ENCODE results near the gene CDH2. TPM values are rescaled to one million over a fixed set of nuclear protein-coding genes. Genes with fewer than 3 reads are reported as not detected.
A peak's percentile ranks its signal among the peaks of the same experiment; 100 is the strongest.

CDH2 gene
- polyA plus RNA-seq, 1 donor (not counting 4 experiments of a cell fraction or from before 2014, with no cell fraction given), result 0.46 TPM

- no peaks in the 10 kb centered on the region for H3K27me3 ChIP-seq (ENCODE audit: control insufficient read depth, extremely low read depth, insufficient read depth, low read length)
- H3K4me1 ChIP-seq (ENCODE audit: control insufficient read depth, extremely low read depth, insufficient read depth, low read length), result peaks cover 4% of the 10 kb centered on the region
- H3K9me3 ChIP-seq (ENCODE audit: control insufficient read depth, low read depth, low read length), result no peaks in the 10 kb centered on the region
- H3K27ac ChIP-seq (ENCODE audit: control insufficient read depth, insufficient read depth, low read length), result no peak overlapping the region
- H4K20me1 ChIP-seq (ENCODE audit: control insufficient read depth, extremely low read depth, insufficient read depth, low read length), result no peaks in the 10 kb centered on the region
- H3K4me2 ChIP-seq (ENCODE audit: control insufficient read depth, extremely low read depth, insufficient read depth, low read depth, low read length), result no peak overlapping the region
- H3K9me1 ChIP-seq (ENCODE audit: control insufficient read depth, extremely low read depth, insufficient read depth, low read length), result no peaks in the 10 kb centered on the region
- no peaks in the 10 kb centered on the region for H3K79me2 ChIP-seq (ENCODE audit: control insufficient read depth, insufficient read depth, low read length)
- DNase-seq (ENCODE audit: low read depth, low spot score) (no peak), FAIRE-seq (no peak)
- H3K9ac ChIP-seq (ENCODE audit: control insufficient read depth, extremely low read depth, insufficient read depth, low read length), result no peak overlapping the region
- no peak for TF ChIP-seq EZH2 (IDR thresholded peaks at IDR 0.05; ENCODE audit: low read length)
- TF ChIP-seq, protein P1, sequence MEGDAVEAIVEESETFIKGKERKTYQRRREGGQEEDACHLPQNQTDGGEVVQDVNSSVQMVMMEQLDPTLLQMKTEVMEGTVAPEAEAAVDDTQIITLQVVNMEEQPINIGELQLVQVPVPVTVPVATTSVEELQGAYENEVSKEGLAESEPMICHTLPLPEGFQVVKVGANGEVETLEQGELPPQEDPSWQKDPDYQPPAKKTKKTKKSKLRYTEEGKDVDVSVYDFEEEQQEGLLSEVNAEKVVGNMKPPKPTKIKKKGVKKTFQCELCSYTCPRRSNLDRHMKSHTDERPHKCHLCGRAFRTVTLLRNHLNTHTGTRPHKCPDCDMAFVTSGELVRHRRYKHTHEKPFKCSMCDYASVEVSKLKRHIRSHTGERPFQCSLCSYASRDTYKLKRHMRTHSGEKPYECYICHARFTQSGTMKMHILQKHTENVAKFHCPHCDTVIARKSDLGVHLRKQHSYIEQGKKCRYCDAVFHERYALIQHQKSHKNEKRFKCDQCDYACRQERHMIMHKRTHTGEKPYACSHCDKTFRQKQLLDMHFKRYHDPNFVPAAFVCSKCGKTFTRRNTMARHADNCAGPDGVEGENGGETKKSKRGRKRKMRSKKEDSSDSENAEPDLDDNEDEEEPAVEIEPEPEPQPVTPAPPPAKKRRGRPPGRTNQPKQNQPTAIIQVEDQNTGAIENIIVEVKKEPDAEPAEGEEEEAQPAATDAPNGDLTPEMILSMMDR (optimal IDR thresholded peaks at IDR 0.05 in 1 of 3, IDR thresholded peaks at IDR 0.05 in 1 of 3, conservative IDR thresholded peaks at IDR 0.05 in 1 of 3; ENCODE audit: extremely low read depth in 1 of 3, insufficient read depth in 2 of 3, low read length in 3 of 3), result no peak
- peak overlapping the region; percentile 56 for H2AFZ ChIP-seq (ENCODE audit: control insufficient read depth, low read length)
- no peak overlapping the region for H3K4me3 ChIP-seq (ENCODE audit: control insufficient read depth in 2 of 3, extremely low read depth in 1 of 3, insufficient read depth in 2 of 3, low read depth in 1 of 3, low read length in 3 of 3)
- dilution Hi-C loops (cut with MboI; ENCODE audit: extremely low pct_ligation_motif_present, low sequenced_read_pairs), result no loop called here
- H3K36me3 ChIP-seq (ENCODE audit: control insufficient read depth in 2 of 2, extremely low read depth in 1 of 2, insufficient read depth in 2 of 2, low read length in 2 of 2), result no peaks in the 10 kb centered on the region
These were observed 113.6 kb downstream of the CDH2 start for GRCh38 chr18:28063271-28063761.

GRCh38 chr18:28062443-28062842 is 114.5 kb downstream of the CDH2 start:
- no peak overlapping the region for H3K27ac ChIP-seq (ENCODE audit: control insufficient read depth, insufficient read depth, low read length)
- no peaks in the 10 kb centered on the region for H3K79me2 ChIP-seq (ENCODE audit: control insufficient read depth, insufficient read depth, low read length)
- no peak for FAIRE-seq
- no peaks in the 10 kb centered on the region for H3K9me3 ChIP-seq (ENCODE audit: control insufficient read depth, low read depth, low read length)
- H3K9ac ChIP-seq (ENCODE audit: control insufficient read depth, extremely low read depth, insufficient read depth, low read length), result no peak overlapping the region
- H3K27me3 ChIP-seq (ENCODE audit: control insufficient read depth, extremely low read depth, insufficient read depth, low read length), result no peaks in the 10 kb centered on the region
- no peak overlapping the region for H3K4me3 ChIP-seq (ENCODE audit: control insufficient read depth in 2 of 3, extremely low read depth in 1 of 3, insufficient read depth in 2 of 3, low read depth in 1 of 3, low read length in 3 of 3)
- DNase-seq (ENCODE audit: low read depth, low spot score), result no peak
- H4K20me1 ChIP-seq (ENCODE audit: control insufficient read depth, extremely low read depth, insufficient read depth, low read length), result no peaks in the 10 kb centered on the region
- no peak overlapping the region for H3K4me2 ChIP-seq (ENCODE audit: control insufficient read depth, extremely low read depth, insufficient read depth, low read depth, low read length)
- peaks cover 4% of the 10 kb centered on the region for H3K4me1 ChIP-seq (ENCODE audit: control insufficient read depth, extremely low read depth, insufficient read depth, low read length)
- dilution Hi-C loops (cut with MboI; ENCODE audit: extremely low pct_ligation_motif_present, low sequenced_read_pairs), result no loop called here
- TF ChIP-seq EZH2 (IDR thresholded peaks at IDR 0.05; ENCODE audit: low read length), result no peak
- TF ChIP-seq, protein P1 (optimal IDR thresholded peaks at IDR 0.05 in 1 of 3, IDR thresholded peaks at IDR 0.05 in 1 of 3, conservative IDR thresholded peaks at IDR 0.05 in 1 of 3; ENCODE audit: extremely low read depth in 1 of 3, insufficient read depth in 2 of 3, low read length in 3 of 3), result no peak
- no peaks in the 10 kb centered on the region for H3K9me1 ChIP-seq (ENCODE audit: control insufficient read depth, extremely low read depth, insufficient read depth, low read length)
- H3K36me3 ChIP-seq (ENCODE audit: control insufficient read depth in 2 of 2, extremely low read depth in 1 of 2, insufficient read depth in 2 of 2, low read length in 2 of 2), result no peaks in the 10 kb centered on the region
- H2AFZ ChIP-seq (ENCODE audit: control insufficient read depth, low read length), result no peak overlapping the region

All from keratinocyte (primary cell).